ENCODE measurements around the gene TMEM47.

TMEM47 gene

DNA sequence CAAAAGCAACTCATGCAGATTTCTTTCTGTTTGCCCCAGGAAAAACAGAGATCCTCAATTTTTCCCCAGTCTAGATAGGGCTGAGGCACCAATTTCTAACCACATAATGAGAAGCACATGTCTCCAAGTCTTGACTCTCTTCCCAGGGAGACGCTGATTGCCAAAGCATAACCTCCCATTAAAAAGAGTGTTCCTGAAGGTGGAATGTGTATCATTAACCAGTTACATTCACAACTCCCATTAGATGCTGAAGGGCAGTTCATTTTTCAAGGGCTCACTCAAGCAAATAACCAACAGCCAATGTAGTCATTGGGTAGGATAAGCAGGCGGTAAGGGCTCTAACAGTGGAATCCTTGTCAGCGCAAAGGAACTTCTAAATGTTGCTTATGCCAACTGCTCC is 27.5 kb downstream of the TMEM47 start:
- no peak overlapping the region for H3K27ac ChIP-seq
- no peak for TF ChIP-seq ZFX (IDR thresholded peaks at IDR 0.05; ENCODE audit: borderline replicate concordance)

DNA sequence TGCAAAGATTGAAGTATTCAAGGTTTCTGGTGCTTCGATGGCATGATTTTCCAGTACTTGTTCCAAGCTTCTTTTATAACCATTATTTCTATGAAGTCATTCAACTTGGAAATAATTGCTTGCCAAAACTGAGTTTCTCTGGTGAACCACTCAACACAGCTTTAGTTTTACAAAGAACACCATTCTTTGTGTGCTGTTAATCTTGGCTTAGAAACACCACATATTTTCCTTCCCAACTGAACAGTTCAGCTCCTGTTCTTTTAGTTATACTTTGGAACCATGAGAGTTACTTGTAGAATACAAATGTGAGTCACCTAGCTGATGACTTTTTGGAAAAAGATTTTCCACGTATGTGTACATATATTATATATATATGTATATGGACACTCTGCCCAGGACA is 32.7 kb downstream of the TMEM47 start:
- H3K27ac ChIP-seq, result no peak overlapping the region
- TF ChIP-seq ZFX (IDR thresholded peaks at IDR 0.05; ENCODE audit: borderline replicate concordance), result no peak
- TF ChIP-seq, protein P1, sequence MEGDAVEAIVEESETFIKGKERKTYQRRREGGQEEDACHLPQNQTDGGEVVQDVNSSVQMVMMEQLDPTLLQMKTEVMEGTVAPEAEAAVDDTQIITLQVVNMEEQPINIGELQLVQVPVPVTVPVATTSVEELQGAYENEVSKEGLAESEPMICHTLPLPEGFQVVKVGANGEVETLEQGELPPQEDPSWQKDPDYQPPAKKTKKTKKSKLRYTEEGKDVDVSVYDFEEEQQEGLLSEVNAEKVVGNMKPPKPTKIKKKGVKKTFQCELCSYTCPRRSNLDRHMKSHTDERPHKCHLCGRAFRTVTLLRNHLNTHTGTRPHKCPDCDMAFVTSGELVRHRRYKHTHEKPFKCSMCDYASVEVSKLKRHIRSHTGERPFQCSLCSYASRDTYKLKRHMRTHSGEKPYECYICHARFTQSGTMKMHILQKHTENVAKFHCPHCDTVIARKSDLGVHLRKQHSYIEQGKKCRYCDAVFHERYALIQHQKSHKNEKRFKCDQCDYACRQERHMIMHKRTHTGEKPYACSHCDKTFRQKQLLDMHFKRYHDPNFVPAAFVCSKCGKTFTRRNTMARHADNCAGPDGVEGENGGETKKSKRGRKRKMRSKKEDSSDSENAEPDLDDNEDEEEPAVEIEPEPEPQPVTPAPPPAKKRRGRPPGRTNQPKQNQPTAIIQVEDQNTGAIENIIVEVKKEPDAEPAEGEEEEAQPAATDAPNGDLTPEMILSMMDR (IDR thresholded peaks at IDR 0.05), result no peak

DNA sequence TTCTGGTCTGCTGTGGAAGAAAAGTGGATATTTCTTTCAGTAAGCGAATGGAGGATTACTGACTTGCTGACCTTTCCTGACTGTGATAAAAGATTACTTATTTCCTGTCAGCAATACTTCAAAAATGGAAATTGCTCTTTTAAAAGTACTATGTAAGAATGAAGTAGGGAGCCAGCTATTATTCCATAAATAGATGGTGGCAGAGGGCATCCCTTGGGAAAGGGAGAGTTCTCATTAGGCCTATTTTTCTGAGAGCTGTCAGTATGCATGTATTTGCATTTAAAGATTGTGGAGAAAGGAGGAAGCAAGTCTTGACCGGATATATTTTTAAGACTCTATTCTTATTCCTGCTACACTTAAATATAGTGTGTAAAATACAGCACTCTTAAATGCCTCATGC is 37.2 kb downstream of the TMEM47 start:
- TF ChIP-seq, protein P1 (IDR thresholded peaks at IDR 0.05), result no peak
- TF ChIP-seq ZFX (IDR thresholded peaks at IDR 0.05; ENCODE audit: borderline replicate concordance), result no peak
- H3K27ac ChIP-seq, result no peak overlapping the region

DNA sequence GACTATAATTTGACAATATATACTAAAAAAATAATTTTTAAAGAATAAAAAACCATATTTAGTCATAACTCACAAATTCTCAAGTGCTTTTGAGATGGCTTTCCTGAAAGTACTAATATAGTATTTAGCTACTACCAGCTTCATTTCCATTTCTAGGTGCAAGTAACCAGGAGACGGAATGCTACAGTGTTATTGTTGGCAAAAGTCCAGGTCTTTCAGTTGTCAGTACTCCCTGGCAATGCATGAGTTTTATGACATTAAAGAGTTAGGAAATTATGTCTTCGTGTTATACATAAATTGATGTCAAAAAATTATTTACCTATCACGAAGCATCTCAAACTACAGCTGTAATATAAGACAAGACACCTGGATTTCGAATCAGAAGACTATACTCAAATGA is 45.0 kb downstream of the TMEM47 start:
- no peak for TF ChIP-seq ZFX (IDR thresholded peaks at IDR 0.05; ENCODE audit: borderline replicate concordance)
- TF ChIP-seq, protein P1 (IDR thresholded peaks at IDR 0.05), result no peak
- no peak overlapping the region for H3K27ac ChIP-seq

DNA sequence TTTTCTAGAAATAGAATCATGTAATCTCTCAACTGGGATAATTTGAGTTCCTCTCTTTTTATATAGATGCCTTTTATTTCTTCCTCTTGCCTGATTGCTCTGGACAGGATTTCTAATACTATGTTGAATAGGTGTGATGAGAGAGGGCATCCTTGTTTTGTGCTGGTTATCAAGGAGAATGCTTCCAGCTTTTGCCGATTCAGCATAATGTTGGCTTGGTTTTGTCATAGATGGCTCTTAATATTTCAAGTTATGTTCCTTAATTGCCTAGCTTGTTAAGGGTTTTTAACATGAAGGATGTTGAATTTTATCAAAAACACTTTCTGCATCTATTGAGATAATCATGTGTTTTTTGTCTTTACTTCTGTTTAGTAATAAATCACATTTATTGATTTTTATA is 58.7 kb downstream of the TMEM47 start:
- H3K27ac ChIP-seq, result no peak overlapping the region
- no peak for TF ChIP-seq ZFX (IDR thresholded peaks at IDR 0.05; ENCODE audit: borderline replicate concordance)

DNA sequence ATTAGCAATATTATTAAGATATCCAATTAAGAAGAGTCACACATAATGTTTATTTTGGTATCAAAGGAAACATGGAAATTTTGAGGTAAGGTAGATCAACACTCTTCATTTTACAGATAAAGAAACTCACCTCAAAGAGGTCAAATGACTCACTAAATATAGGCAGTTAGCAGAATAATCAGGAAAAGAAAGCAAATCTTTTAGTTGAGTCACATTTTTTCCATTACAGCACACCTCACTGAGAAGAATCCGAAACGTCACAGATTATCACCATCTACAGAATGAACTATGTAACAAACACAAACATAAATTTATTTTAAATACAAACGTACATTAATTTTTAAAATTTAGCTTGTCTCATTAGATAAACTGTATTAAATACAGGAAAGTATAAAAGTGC is 70.1 kb downstream of the TMEM47 start:
- H3K27ac ChIP-seq, result no peak overlapping the region
- no peak for TF ChIP-seq ZFX (IDR thresholded peaks at IDR 0.05; ENCODE audit: borderline replicate concordance)
- TF ChIP-seq, protein P1 (IDR thresholded peaks at IDR 0.05), result no peak

DNA sequence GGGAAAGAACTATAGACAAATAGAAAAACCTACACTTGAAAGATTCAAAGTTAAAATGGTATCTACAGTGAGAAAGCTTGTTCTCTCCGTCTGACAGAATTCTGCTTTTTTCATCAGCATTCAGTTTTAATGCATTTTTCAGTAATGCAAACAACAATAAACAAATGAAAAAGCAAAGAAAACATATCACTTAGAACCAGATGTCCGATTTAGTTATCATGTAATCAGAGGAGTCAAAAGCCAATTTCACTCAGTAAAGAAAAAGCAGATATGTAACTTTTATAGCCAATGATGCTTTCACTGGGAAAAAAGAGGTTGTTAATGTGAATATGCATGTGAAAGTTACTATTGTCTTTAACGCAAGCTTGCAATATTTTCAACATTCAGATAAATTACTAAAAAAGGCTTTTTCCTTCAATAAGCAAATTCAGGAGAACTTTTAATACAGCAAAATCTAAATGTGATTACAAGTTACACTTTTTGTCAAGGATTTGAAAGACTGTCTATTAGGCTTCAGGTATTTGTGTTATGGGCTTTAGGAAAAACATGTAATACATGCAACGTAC is 70.7 kb downstream of the TMEM47 start:
- H3K27ac ChIP-seq, result no peak overlapping the region
- no peak for TF ChIP-seq ZFX (IDR thresholded peaks at IDR 0.05; ENCODE audit: borderline replicate concordance)
- TF ChIP-seq, protein P1 (IDR thresholded peaks at IDR 0.05), result no peak

DNA sequence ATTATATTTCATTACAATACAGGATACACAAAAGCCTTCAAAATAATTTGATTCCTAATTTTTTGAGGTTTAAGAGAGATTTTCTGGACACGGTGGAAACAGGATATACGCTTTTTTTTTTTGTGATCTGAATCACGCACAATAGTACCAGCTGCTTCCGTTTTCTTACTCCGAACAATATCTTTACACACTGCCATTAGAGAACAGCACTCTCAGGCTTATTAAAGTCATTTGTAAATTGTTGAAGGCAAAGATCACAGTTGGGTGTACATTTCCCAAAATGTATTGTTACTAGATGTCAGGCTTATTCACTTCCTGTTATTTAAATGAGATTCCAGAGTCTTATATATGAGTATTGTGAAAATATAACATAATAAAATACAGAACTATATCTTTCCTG is 71.5 kb downstream of the TMEM47 start:
- no peak for TF ChIP-seq ZFX (IDR thresholded peaks at IDR 0.05; ENCODE audit: borderline replicate concordance)
- TF ChIP-seq, protein P1 (IDR thresholded peaks at IDR 0.05), result no peak

More for the DNA sequence above, 71.5 kb downstream of the TMEM47 start:
- no peak overlapping the region for H3K27ac ChIP-seq

Data from 22Rv1 (cell line).